MCF 10A (cell line): Measurements from ENCODE around the gene C2. TPM values are rescaled to one million over a fixed set of nuclear protein-coding genes. Genes with fewer than 3 reads are reported as not detected.

Experiments
- BruUV-seq: library from RNA; stranded (reverse); fragments of 400-500 nt; replicated peaks from 2 replicates; lab custom pipeline; 2021; lab: Mats Ljungman, UMichigan
- CTCF ChIA-PET: fragments of 300-600 bp; sonication (Branson Sonifier 250); formaldehyde crosslinking; extraction: SDS; loops from one replicate; lab custom pipeline; 2021; ENCODE audit warnings: antibody characterized with exemption, inconsistent platforms; lab: Yijun Ruan, JAX
- POLR2A ChIA-PET: fragments of 300-600, 350-650 bp; sonication (Branson Sonifier 250); formaldehyde crosslinking; extraction: SDS; loops from one replicate; lab custom pipeline; 2020; ENCODE audit warnings: antibody characterized with exemption, inconsistent platforms; lab: Yijun Ruan, JAX
- DNase-seq: peaks from one replicate; pipeline ENCODE4 v3.0.0-alpha.2; 2018; ENCODE audit not compliant: unreplicated experiment
- H3K27ac Mint-ChIP-seq: one replicate; pipeline ENCODE4 v1.8.0; 2022; ENCODE audit warnings: mild to moderate bottlenecking, low read depth, mixed read lengths; ENCODE audit not compliant: unreplicated experiment
- H3K27me3 Mint-ChIP-seq: one replicate; pipeline ENCODE4 v1.8.0; 2022; ENCODE audit warnings: mixed read lengths; ENCODE audit not compliant: insufficient read depth, unreplicated experiment
- H3K36me3 Mint-ChIP-seq: one replicate; pipeline ENCODE4 v1.8.0; 2022; ENCODE audit warnings: mild to moderate bottlenecking, moderate library complexity, mixed read lengths; ENCODE audit not compliant: insufficient read depth, unreplicated experiment
- H3K4me1 Mint-ChIP-seq: one replicate; pipeline ENCODE4 v1.8.0; 2022; ENCODE audit warnings: mixed read lengths; ENCODE audit not compliant: insufficient read depth, unreplicated experiment
- H3K4me3 Mint-ChIP-seq: one replicate; pipeline ENCODE4 v1.8.0; 2022; ENCODE audit warnings: mild to moderate bottlenecking, moderate library complexity, mixed read lengths; ENCODE audit not compliant: unreplicated experiment
- H3K9me3 Mint-ChIP-seq: one replicate; pipeline ENCODE4 v1.8.0; 2022; ENCODE audit warnings: mixed read lengths; ENCODE audit not compliant: unreplicated experiment
- CTCF ChIP-seq: fragments of 200-600 bp; IDR thresholded peaks from one replicate; pipeline ENCODE4 v1.8.0; 2022; ENCODE audit warnings: antibody characterized with exemption, mild to moderate bottlenecking; ENCODE audit not compliant: unreplicated experiment
- intact Hi-C: fragments of 100-400 bp; cut with micrococcal nuclease; formaldehyde crosslinking; loops from 2 replicates; pipeline ENCODE4 v1.14.1; 2022
- total RNA-seq: library from RNA; stranded (reverse); gene quantifications from 2 replicates; pipeline ENCODE4 v1.2.3, GENCODE V29; 2022

The C2 gene
- total RNA-seq, 1 experiment from 2014 or later, result not detected

- H3K4me3 Mint-ChIP-seq, result no peak overlapping the region
- intact Hi-C loops, result no loop called here
Measured at GRCh38 chr6:31911826-31912585, 15.5 kb upstream of the C2 start.

GRCh38 chr6:31915351-31915750 lies 12.2 kb upstream of the C2 start:
- Mint-ChIP-seq H3K36me3 (no peaks in the 10 kb centered on the region), H3K27me3 (no peaks in the 10 kb centered on the region), H3K27ac (no peak overlapping the region), H3K4me3 (no peak overlapping the region), H3K4me1 (peaks cover 6% of the 10 kb centered on the region), H3K9me3 (no peaks in the 10 kb centered on the region)
- BruUV-seq, result no TSS peak
- no peak for TF ChIP-seq CTCF
- no peak for DNase-seq
- POLR2A ChIA-PET, result interaction anchor here (0.8 to 1.2 kb wide), 3 partner anchors 17 to 163 kb away, joined by 4 to 6 read pairs (median 5); partner anchors contain the start of gene CFB
- intact Hi-C loops, result no loop called here
- CTCF ChIA-PET, result no interaction called here

More at GRCh38 chr6:31911826-31912585, 15.5 kb upstream of the C2 start:
- Mint-ChIP-seq H3K4me1 (peaks cover 15% of the 10 kb centered on the region), H3K9me3 (no peaks in the 10 kb centered on the region), H3K27me3 (no peaks in the 10 kb centered on the region), H3K27ac (no peak overlapping the region), H3K36me3 (no peaks in the 10 kb centered on the region)
- DNase-seq, result no peak
- CTCF ChIA-PET, result interaction anchor here (0.7 to 1.0 kb wide), 2 partner anchors 25 to 41 kb away, joined by 3 read pairs; no protein-coding TSS in a partner anchor
- no TSS peak for BruUV-seq
- no peak for TF ChIP-seq CTCF
- POLR2A ChIA-PET, result interaction anchor here (0.6 to 2.4 kb wide), 4 partner anchors 13 to 281 kb away, joined by 3 to 8 read pairs (median 4); partner anchors contain the start of genes CFB and VARS1

- H3K4me1 Mint-ChIP-seq, result peaks cover 6% of the 10 kb centered on the region
- BruUV-seq, result no TSS peak
- H3K27ac Mint-ChIP-seq, result no peak overlapping the region
- no peaks in the 10 kb centered on the region for H3K27me3 Mint-ChIP-seq
- H3K9me3 Mint-ChIP-seq, result no peaks in the 10 kb centered on the region
- ChIA-PET CTCF (no interaction called here), POLR2A (interaction anchor here (0.8 to 1.2 kb wide), 2 partner anchors 30 to 163 kb away, joined by 4 to 6 read pairs; partner anchors contain the start of gene CFB)
- no peak for TF ChIP-seq CTCF
- DNase-seq, result no peak
- no peaks in the 10 kb centered on the region for H3K36me3 Mint-ChIP-seq
- intact Hi-C loops, result no loop called here
- no peak overlapping the region for H3K4me3 Mint-ChIP-seq
Measured at GRCh38 chr6:31915756-31916155, 11.8 kb upstream of the C2 start.

- H3K4me1 Mint-ChIP-seq, result peaks cover 6% of the 10 kb centered on the region
- no peak for DNase-seq
- H3K27ac Mint-ChIP-seq, result no peak overlapping the region
- POLR2A ChIA-PET, result interaction anchor here (0.6 to 1.7 kb wide), 8 partner anchors 10 to 376 kb away, joined by 3 to 6 read pairs (median 4); partner anchors contain the start of genes CFB and DDX39B
- no peak for TF ChIP-seq CTCF
- no peaks in the 10 kb centered on the region for H3K27me3 Mint-ChIP-seq
- intact Hi-C loops, result no loop called here
- no peaks in the 10 kb centered on the region for H3K9me3 Mint-ChIP-seq
- CTCF ChIA-PET, result interaction anchor here (0.6 to 1.4 kb wide), 4 partner anchors 20 to 371 kb away, joined by 3 to 8 read pairs (median 3); partner anchors contain the start of gene NFKBIL1
- no TSS peak for BruUV-seq
- H3K36me3 Mint-ChIP-seq, result no peaks in the 10 kb centered on the region
- H3K4me3 Mint-ChIP-seq, result no peak overlapping the region
Measured at GRCh38 chr6:31918069-31918720, 9.3 kb upstream of the C2 start.
